ENCODE results near the gene KLHL7.

KLHL7 gene

GRCh38 chr7:23093111-23093510 is 12.5 kb upstream of the KLHL7 start:
- H3K4me3 ChIP-seq (ENCODE audit: low read depth in 1 of 2, low read length in 2 of 2) = no peak overlapping the region
- no peaks in the 10 kb centered on the region for H3K4me1 ChIP-seq (ENCODE audit: control insufficient read depth in 1 of 2, insufficient read depth in 2 of 2, low read length in 2 of 2)
- H3K27ac ChIP-seq (ENCODE audit: low read length) = no peak overlapping the region
- H3K27me3 ChIP-seq (ENCODE audit: low read depth, low read length) = no peaks in the 10 kb centered on the region
- H3K36me3 ChIP-seq (ENCODE audit: control insufficient read depth in 1 of 2, insufficient read depth in 2 of 2, low read length in 2 of 2) = no peaks in the 10 kb centered on the region
- peaks cover 0 to 3% of the 10 kb centered on the region in 2 donors for H3K9me3 ChIP-seq (ENCODE audit: control insufficient read depth in 1 of 2, low read length in 2 of 2)

GRCh38 chr7:23093546-23093945 is 12.0 kb upstream of the KLHL7 start:
- no peaks in the 10 kb centered on the region for H3K36me3 ChIP-seq (ENCODE audit: control insufficient read depth in 1 of 2, insufficient read depth in 2 of 2, low read length in 2 of 2)
- H3K27ac ChIP-seq (ENCODE audit: low read length) = no peak overlapping the region
- no peak overlapping the region for H3K4me3 ChIP-seq (ENCODE audit: low read depth in 1 of 2, low read length in 2 of 2)
- no peaks in the 10 kb centered on the region for H3K27me3 ChIP-seq (ENCODE audit: low read depth, low read length)
- H3K9me3 ChIP-seq (ENCODE audit: control insufficient read depth in 1 of 2, low read length in 2 of 2) = peaks cover 0 to 3% of the 10 kb centered on the region in 2 donors
- H3K4me1 ChIP-seq (ENCODE audit: control insufficient read depth in 1 of 2, insufficient read depth in 2 of 2, low read length in 2 of 2) = no peaks in the 10 kb centered on the region

- peaks cover 0 to 3% of the 10 kb centered on the region in 2 donors for H3K9me3 ChIP-seq (ENCODE audit: control insufficient read depth in 1 of 2, low read length in 2 of 2)
- no peaks in the 10 kb centered on the region for H3K4me1 ChIP-seq (ENCODE audit: control insufficient read depth in 1 of 2, insufficient read depth in 2 of 2, low read length in 2 of 2)
- no peaks in the 10 kb centered on the region for H3K36me3 ChIP-seq (ENCODE audit: control insufficient read depth in 1 of 2, insufficient read depth in 2 of 2, low read length in 2 of 2)
- no peak overlapping the region for H3K27ac ChIP-seq (ENCODE audit: low read length)
- no peaks in the 10 kb centered on the region for H3K27me3 ChIP-seq (ENCODE audit: low read depth, low read length)
- H3K4me3 ChIP-seq (ENCODE audit: low read depth in 1 of 2, low read length in 2 of 2) = no peak overlapping the region
These were observed 8.9 kb upstream of the KLHL7 start for GRCh38 chr7:23096518-23097290.

- H3K36me3 ChIP-seq (ENCODE audit: control insufficient read depth in 1 of 2, insufficient read depth in 2 of 2, low read length in 2 of 2) = no peaks in the 10 kb centered on the region
- no peaks in the 10 kb centered on the region for H3K27me3 ChIP-seq (ENCODE audit: low read depth, low read length)
- no peaks in the 10 kb centered on the region for H3K4me1 ChIP-seq (ENCODE audit: control insufficient read depth in 1 of 2, insufficient read depth in 2 of 2, low read length in 2 of 2)
- no peak overlapping the region for H3K4me3 ChIP-seq (ENCODE audit: low read depth in 1 of 2, low read length in 2 of 2)
- H3K27ac ChIP-seq (ENCODE audit: low read length) = no peak overlapping the region
- H3K9me3 ChIP-seq (ENCODE audit: control insufficient read depth in 1 of 2, low read length in 2 of 2) = peaks cover 0 to 9% of the 10 kb centered on the region in 2 donors
These were observed 7.6 kb upstream of the KLHL7 start for GRCh38 chr7:23098029-23098428.

GRCh38 chr7:23098460-23098859 is 7.1 kb upstream of the KLHL7 start:
- H3K36me3 ChIP-seq (ENCODE audit: control insufficient read depth in 1 of 2, insufficient read depth in 2 of 2, low read length in 2 of 2) = no peaks in the 10 kb centered on the region
- H3K4me1 ChIP-seq (ENCODE audit: control insufficient read depth in 1 of 2, insufficient read depth in 2 of 2, low read length in 2 of 2) = no peaks in the 10 kb centered on the region
- no peak overlapping the region for H3K27ac ChIP-seq (ENCODE audit: low read length)
- no peaks in the 10 kb centered on the region for H3K27me3 ChIP-seq (ENCODE audit: low read depth, low read length)
- H3K4me3 ChIP-seq (ENCODE audit: low read depth in 1 of 2, low read length in 2 of 2) = no peak overlapping the region
- H3K9me3 ChIP-seq (ENCODE audit: control insufficient read depth in 1 of 2, low read length in 2 of 2) = peaks cover 0 to 9% of the 10 kb centered on the region in 2 donors

- peaks cover 0 to 7% of the 10 kb centered on the region in 2 donors for H3K9me3 ChIP-seq (ENCODE audit: control insufficient read depth in 1 of 2, low read length in 2 of 2)
- no peaks in the 10 kb centered on the region for H3K36me3 ChIP-seq (ENCODE audit: control insufficient read depth in 1 of 2, insufficient read depth in 2 of 2, low read length in 2 of 2)
- H3K27ac ChIP-seq (ENCODE audit: low read length) = no peak overlapping the region
- no peak overlapping the region for H3K4me3 ChIP-seq (ENCODE audit: low read depth in 1 of 2, low read length in 2 of 2)
- H3K27me3 ChIP-seq (ENCODE audit: low read depth, low read length) = no peaks in the 10 kb centered on the region
- H3K4me1 ChIP-seq (ENCODE audit: control insufficient read depth in 1 of 2, insufficient read depth in 2 of 2, low read length in 2 of 2) = no peaks in the 10 kb centered on the region
These were observed 4.9 kb upstream of the KLHL7 start for GRCh38 chr7:23100697-23101096.

GRCh38 chr7:23105086-23105643 is 420 bp upstream of the KLHL7 start:
- H3K4me3 ChIP-seq (ENCODE audit: low read depth in 1 of 2, low read length in 2 of 2) = peak overlapping the region; percentile 91 to 99
- peaks cover 13 to 32% of the 10 kb centered on the region in 2 donors for H3K4me1 ChIP-seq (ENCODE audit: control insufficient read depth in 1 of 2, insufficient read depth in 2 of 2, low read length in 2 of 2)
- peaks cover 0 to 6% of the 10 kb centered on the region in 2 donors for H3K9me3 ChIP-seq (ENCODE audit: control insufficient read depth in 1 of 2, low read length in 2 of 2)
- H3K27ac ChIP-seq (ENCODE audit: low read length) = peak overlapping the region; percentile 40
- H3K36me3 ChIP-seq (ENCODE audit: control insufficient read depth in 1 of 2, insufficient read depth in 2 of 2, low read length in 2 of 2) = no peaks in the 10 kb centered on the region
- no peaks in the 10 kb centered on the region for H3K27me3 ChIP-seq (ENCODE audit: low read depth, low read length)

GRCh38 chr7:23106057-23106822 is 655 bp downstream of the KLHL7 start:
- Histone ChIP-seq H3K4me3 (ENCODE audit: low read depth in 1 of 2, low read length in 2 of 2) (peak overlapping the region; percentile 91 to 99), H3K4me1 (ENCODE audit: control insufficient read depth in 1 of 2, insufficient read depth in 2 of 2, low read length in 2 of 2) (peaks cover 13 to 34% of the 10 kb centered on the region in 2 donors), H3K27ac (ENCODE audit: low read length) (peak overlapping the region; percentile 87), H3K9me3 (ENCODE audit: control insufficient read depth in 1 of 2, low read length in 2 of 2) (peaks cover 0 to 6% of the 10 kb centered on the region in 2 donors), H3K27me3 (ENCODE audit: low read depth, low read length) (no peaks in the 10 kb centered on the region), H3K36me3 (ENCODE audit: control insufficient read depth in 1 of 2, insufficient read depth in 2 of 2, low read length in 2 of 2) (no peaks in the 10 kb centered on the region)

GRCh38 chr7:23106823-23107663 is 1.5 kb downstream of the KLHL7 start:
- Histone ChIP-seq H3K4me3 (ENCODE audit: low read depth in 1 of 2, low read length in 2 of 2) (peak overlapping the region; percentile 91 to 99), H3K9me3 (ENCODE audit: control insufficient read depth in 1 of 2, low read length in 2 of 2) (peaks cover 0 to 4% of the 10 kb centered on the region in 2 donors), H3K36me3 (ENCODE audit: control insufficient read depth in 1 of 2, insufficient read depth in 2 of 2, low read length in 2 of 2) (no peaks in the 10 kb centered on the region), H3K27me3 (ENCODE audit: low read depth, low read length) (no peaks in the 10 kb centered on the region), H3K4me1 (ENCODE audit: control insufficient read depth in 1 of 2, insufficient read depth in 2 of 2, low read length in 2 of 2) (peaks cover 13 to 34% of the 10 kb centered on the region in 2 donors), H3K27ac (ENCODE audit: low read length) (peak overlapping the region; percentile 87)

GRCh38 chr7:23107781-23108180 is 2.2 kb downstream of the KLHL7 start:
- Histone ChIP-seq H3K27ac (ENCODE audit: low read length) (no peak overlapping the region), H3K4me3 (ENCODE audit: low read depth in 1 of 2, low read length in 2 of 2) (peak overlapping the region; percentile 91 to 99), H3K4me1 (ENCODE audit: control insufficient read depth in 1 of 2, insufficient read depth in 2 of 2, low read length in 2 of 2) (peaks cover 13 to 34% of the 10 kb centered on the region in 2 donors), H3K27me3 (ENCODE audit: low read depth, low read length) (no peaks in the 10 kb centered on the region), H3K36me3 (ENCODE audit: control insufficient read depth in 1 of 2, insufficient read depth in 2 of 2, low read length in 2 of 2) (no peaks in the 10 kb centered on the region), H3K9me3 (ENCODE audit: control insufficient read depth in 1 of 2, low read length in 2 of 2) (no peaks in the 10 kb centered on the region)
